Vagina (tissue), 2 donors: ENCODE data around the gene ZNF682. TPM values are rescaled to one million over a fixed set of nuclear protein-coding genes. Genes with fewer than 3 reads are reported as not detected.
"Not testable (repeated sequence)": the region's sequence is repeated elsewhere in the genome, so short reads cannot be mapped to it uniquely, and the experiment has no call there.

Source experiments
- DNase-seq, 2 donors: peaks; one replicate each; pipeline ENCODE4 v3.0.0-alpha.2; 2017; ENCODE audit errors: extremely low spot score in 2 of 2
- H3K27ac ChIP-seq: fragments of 200-600 bp; sonication (generic); one replicate; pipeline ENCODE4 v1.5.1; 2019
- H3K27me3 ChIP-seq: fragments of 200-600 bp; sonication (generic); one replicate; pipeline ENCODE4 v1.5.1; 2019
- H3K36me3 ChIP-seq, 2 donors: fragments of 200-600 bp; sonication (generic); one replicate each; pipeline ENCODE4 v1.5.1; 2017 to 2019
- H3K4me1 ChIP-seq: fragments of 200-600 bp; sonication (generic); one replicate; pipeline ENCODE4 v1.5.1; 2019
- H3K4me3 ChIP-seq, 2 donors: fragments of 200-600 bp; sonication (generic); 1 replicate in 1 of 2; 2 replicates in 1 of 2; pipeline ENCODE4 v1.5.1; 2016 to 2019
- H3K9me3 ChIP-seq: fragments of 200-600 bp; sonication (generic); one replicate; pipeline ENCODE4 v1.5.1; 2019
- CTCF ChIP-seq, 3 experiments: fragments of 450-650 bp in 2 of 3; fragments of 200-600 bp in 1 of 3; sonication (generic) in 1 of 3; IDR thresholded peaks; one replicate each; pipeline ENCODE4 v1.5.1; 2017 to 2019; ENCODE audit warnings: antibody characterized with exemption in 3 of 3, mild to moderate bottlenecking in 2 of 3, moderate library complexity in 2 of 3
- POLR2A ChIP-seq, 2 donors: fragments of 450-650 bp; IDR thresholded peaks; one replicate each; pipeline ENCODE4 v1.6.1; 2017; ENCODE audit warnings: antibody characterized with exemption in 2 of 2, mild to moderate bottlenecking in 2 of 2, moderate library complexity in 2 of 2
- POLR2AphosphoS5 ChIP-seq, 2 donors: sonication (generic); formaldehyde crosslinking; IDR thresholded peaks; one replicate each; pipeline ENCODE4 v1.9.0; 2017; ENCODE audit warnings: antibody characterized with exemption in 2 of 2, mild to moderate bottlenecking in 2 of 2, low read depth in 1 of 2; ENCODE audit not compliant: insufficient read depth in 1 of 2
- intact Hi-C: fragments of 100-400 bp; cut with DNase I; formaldehyde crosslinking; loops from one replicate; pipeline ENCODE4 v1.15.1; 2023
- total RNA-seq: library from RNA; depleted of rRNA; stranded (reverse); fragments of >200 nt; gene quantifications from one replicate; pipeline ENCODE4 v1.2.3, GENCODE V29; 2016

ZNF682 gene
- total RNA-seq = 2.5 TPM

DNA sequence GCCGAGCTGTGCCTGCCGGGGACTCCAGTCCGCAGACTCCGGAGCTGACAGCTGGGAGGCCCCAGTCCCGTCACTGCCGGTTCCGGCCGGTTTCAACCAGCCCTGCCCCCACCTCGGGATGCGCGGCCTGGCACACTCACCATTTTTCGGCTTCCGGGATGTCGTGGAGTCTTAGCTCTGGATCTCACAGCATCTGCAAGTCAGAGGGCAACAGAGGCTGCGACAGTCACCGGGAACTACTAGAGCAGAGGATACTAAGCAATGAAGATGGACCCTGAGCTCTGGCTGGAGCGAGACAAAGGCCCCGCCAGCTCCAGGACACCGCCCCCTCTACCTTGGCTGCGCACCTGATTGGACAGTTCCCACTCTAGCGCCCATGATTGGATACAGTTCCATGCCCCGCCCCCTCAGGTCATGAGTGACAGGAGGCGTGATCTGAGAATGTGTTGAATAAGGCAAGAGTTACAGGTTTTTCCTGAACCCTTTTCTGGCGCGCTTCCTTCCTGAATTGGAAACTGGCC lies at the start of gene ZNF682:
ZNF682 (minus strand) TSS at position 303 of the 521 bp plus-strand sequence; CDS start at position 143, 160 bp downstream.
- peak; percentile 97 to 98 for DNase-seq
- peak within 1 kb of the TSS; percentile 71 for H3K27ac ChIP-seq
- no peaks in the 10 kb centered on the region for H3K9me3 ChIP-seq
- H3K4me3 ChIP-seq = peak within 1 kb of the TSS; percentile 71 to 89
- TF ChIP-seq CTCF (IDR thresholded peaks at IDR 0.05) (no peak), POLR2AphosphoS5 (IDR thresholded peaks at IDR 0.05; ENCODE audit: insufficient read depth in 1 of 2, low read depth in 1 of 2) (peak; percentile 77 to 80)
- intact Hi-C loops = no loop called here
- H3K27me3 ChIP-seq = no peaks in the 10 kb centered on the region
- H3K4me1 ChIP-seq = peaks cover 18% of the 10 kb centered on the region
- H3K36me3 ChIP-seq = no peaks in the 10 kb centered on the region

GRCh38 chr19:20082876-20083275 lies 43.6 kb upstream of the ZNF682 start:
- peaks cover 23% of the 10 kb centered on the region for H3K4me1 ChIP-seq
- H3K4me3 ChIP-seq, H3K9me3 ChIP-seq, H3K27ac ChIP-seq, H3K36me3 ChIP-seq, DNase-seq, H3K27me3 ChIP-seq, intact Hi-C loops: not testable (repeated sequence)

DNA sequence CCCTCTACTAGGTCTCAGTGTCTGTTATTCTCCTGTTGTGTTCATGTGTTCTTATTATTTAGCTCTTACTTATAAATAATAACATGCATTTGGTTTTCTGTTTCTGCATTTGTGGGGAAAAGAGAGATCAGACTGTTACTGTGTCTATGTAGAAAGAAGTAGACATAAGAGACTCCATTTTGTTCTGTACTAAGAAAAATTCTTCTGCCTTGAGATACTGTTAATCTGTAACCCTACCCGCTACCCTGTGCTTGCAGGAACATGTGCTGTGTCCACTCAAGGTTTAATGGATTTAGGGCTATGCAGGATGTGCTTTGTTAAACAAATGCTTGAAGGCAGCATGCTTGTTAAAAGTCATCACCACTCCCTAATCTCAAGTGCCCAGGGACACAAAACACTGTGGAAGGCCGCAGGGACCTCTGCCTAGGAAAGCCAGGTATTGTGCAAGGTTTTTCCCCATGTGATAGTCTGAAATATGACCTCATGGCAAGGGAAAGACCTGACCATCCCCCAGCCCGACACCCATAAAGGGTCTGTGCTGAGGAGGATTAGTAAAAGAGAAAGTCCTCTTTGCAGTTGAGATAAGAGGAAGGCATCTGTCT lies 43.0 kb upstream of the ZNF682 start:
- H3K4me1 ChIP-seq = peaks cover 23% of the 10 kb centered on the region
- H3K9me3 ChIP-seq, H3K27ac ChIP-seq, intact Hi-C loops, H3K4me3 ChIP-seq, H3K27me3 ChIP-seq, H3K36me3 ChIP-seq, DNase-seq: not testable (repeated sequence)

- Histone ChIP-seq H3K27ac (no peak overlapping the region), H3K27me3 (no peaks in the 10 kb centered on the region), H3K36me3 (no peaks in the 10 kb centered on the region), H3K4me1 (peaks cover 23% of the 10 kb centered on the region), H3K9me3 (no peaks in the 10 kb centered on the region), H3K4me3 (no peak overlapping the region)
- DNase-seq = no peak
- intact Hi-C loops = no loop called here
- TF ChIP-seq POLR2AphosphoS5 (IDR thresholded peaks at IDR 0.05; ENCODE audit: insufficient read depth in 1 of 2, low read depth in 1 of 2) (no peak), POLR2A (IDR thresholded peaks at IDR 0.05) (no peak), CTCF (IDR thresholded peaks at IDR 0.05) (no peak)
Measured at GRCh38 chr19:20080656-20081055, 41.4 kb upstream of the ZNF682 start.

DNA sequence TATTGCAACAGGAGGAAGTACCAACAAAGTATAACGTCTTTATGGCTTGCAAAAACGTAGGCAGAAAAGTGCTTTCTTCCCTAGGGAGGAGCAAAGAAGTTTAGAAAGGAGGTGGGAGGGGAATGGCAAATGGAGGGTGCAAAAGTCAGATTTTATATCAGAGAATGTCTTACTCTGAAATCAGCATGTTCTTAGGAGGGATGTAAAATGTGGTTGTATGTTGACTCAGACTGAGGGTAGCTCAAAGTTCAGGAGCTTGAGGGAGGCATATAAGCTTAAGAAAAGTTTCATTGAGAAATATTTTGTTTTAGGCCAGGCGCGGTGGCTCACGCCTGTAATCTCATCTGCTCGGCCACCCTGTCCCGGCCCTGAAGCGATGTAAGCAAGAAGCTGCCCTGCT lies 40.2 kb upstream of the ZNF682 start:
- Histone ChIP-seq H3K27ac (no peak overlapping the region), H3K27me3 (no peaks in the 10 kb centered on the region), H3K9me3 (no peaks in the 10 kb centered on the region), H3K36me3 (no peaks in the 10 kb centered on the region), H3K4me1 (peaks cover 23% of the 10 kb centered on the region), H3K4me3 (peak overlapping the region in 1 of 2 donors; percentile 69)
- TF ChIP-seq POLR2A (IDR thresholded peaks at IDR 0.05) = no peak
- TF ChIP-seq CTCF (IDR thresholded peaks at IDR 0.05) = no peak
- no peak for TF ChIP-seq POLR2AphosphoS5 (IDR thresholded peaks at IDR 0.05; ENCODE audit: insufficient read depth in 1 of 2, low read depth in 1 of 2)
- intact Hi-C loops = no loop called here
- no peak for DNase-seq

- H3K36me3 ChIP-seq = no peaks in the 10 kb centered on the region
- peak overlapping the region; percentile 65 to 69 for H3K4me3 ChIP-seq
- no peaks in the 10 kb centered on the region for H3K9me3 ChIP-seq
- peak overlapping the region; percentile 68 for H3K27ac ChIP-seq
- DNase-seq = no peak
- intact Hi-C loops = no loop called here
- no peaks in the 10 kb centered on the region for H3K27me3 ChIP-seq
- H3K4me1 ChIP-seq = peaks cover 23% of the 10 kb centered on the region
- TF ChIP-seq POLR2A (IDR thresholded peaks at IDR 0.05) = no peak
Measured at GRCh38 chr19:20078581-20079031, 39.3 kb upstream of the ZNF682 start.
